ENCODE results near the gene ATP8A2.
A peak's percentile ranks its signal among the peaks of the same experiment; 100 is the strongest.

ATP8A2 gene

GRCh38 chr13:25860265-25860664 is 488.5 kb downstream of the ATP8A2 start:
- DNase-seq (ENCODE audit: low read depth): no peak

- DNase-seq (ENCODE audit: low read depth): no peak
These were observed 489.1 kb downstream of the ATP8A2 start for GRCh38 chr13:25860862-25861261.

GRCh38 chr13:25862156-25862555 is 490.4 kb downstream of the ATP8A2 start:
- DNase-seq (ENCODE audit: low read depth): no peak

GRCh38 chr13:25864116-25864515 is 492.3 kb downstream of the ATP8A2 start:
- DNase-seq (ENCODE audit: low read depth): no peak

GRCh38 chr13:25864936-25865335 is 493.2 kb downstream of the ATP8A2 start:
- no peak for DNase-seq (ENCODE audit: low read depth)

GRCh38 chr13:25865391-25865790 is 493.6 kb downstream of the ATP8A2 start:
- no peak for DNase-seq (ENCODE audit: low read depth)

- DNase-seq (ENCODE audit: low read depth): no peak
These were observed 495.3 kb downstream of the ATP8A2 start for GRCh38 chr13:25867038-25867437.

- DNase-seq (ENCODE audit: low read depth): no peak
These were observed 496.7 kb downstream of the ATP8A2 start for GRCh38 chr13:25868490-25868889.

GRCh38 chr13:25869941-25870340 is 498.2 kb downstream of the ATP8A2 start:
- no peak for DNase-seq (ENCODE audit: low read depth)

GRCh38 chr13:25871389-25872125 is 499.8 kb downstream of the ATP8A2 start:
- no peak for DNase-seq (ENCODE audit: low read depth)

GRCh38 chr13:25872481-25873241 is 500.9 kb downstream of the ATP8A2 start:
- no peak for DNase-seq (ENCODE audit: low read depth)

- no peak for DNase-seq (ENCODE audit: low read depth)
These were observed 501.5 kb downstream of the ATP8A2 start for GRCh38 chr13:25873242-25873612.

- no peak for DNase-seq (ENCODE audit: low read depth)
These were observed 502.4 kb downstream of the ATP8A2 start for GRCh38 chr13:25874064-25874737.

- DNase-seq (ENCODE audit: low read depth): peak; percentile 9
These were observed 503.1 kb downstream of the ATP8A2 start for GRCh38 chr13:25874907-25875306.

- no peak for DNase-seq (ENCODE audit: low read depth)
These were observed 504.5 kb downstream of the ATP8A2 start for GRCh38 chr13:25876247-25876646.

- no peak for DNase-seq (ENCODE audit: low read depth)
These were observed 507.7 kb downstream of the ATP8A2 start for GRCh38 chr13:25879466-25879865.

GRCh38 chr13:25881136-25881926 is 509.6 kb downstream of the ATP8A2 start:
- no peak for DNase-seq (ENCODE audit: low read depth)

GRCh38 chr13:25881971-25882451 is 510.2 kb downstream of the ATP8A2 start:
- no peak for DNase-seq (ENCODE audit: low read depth)

GRCh38 chr13:25882466-25883357 is 510.9 kb downstream of the ATP8A2 start:
- DNase-seq (ENCODE audit: low read depth): no peak

GRCh38 chr13:25885418-25885817 is 513.6 kb downstream of the ATP8A2 start:
- no peak for DNase-seq (ENCODE audit: low read depth)

Data from stimulated activated CD8-positive, alpha-beta memory T cell treated with anti-CD3 and anti-CD28 coated beads, Interleukin-12 subunit alpha, Interleukin-12 subunit beta, amount 100 ng/mL, for 4 hours (primary cell).